Endothelial cell of umbilical vein (primary cell): Measurements from ENCODE around the gene CLDN19. TPM values are rescaled to one million over a fixed set of nuclear protein-coding genes. Genes with fewer than 3 reads are reported as not detected.

ENCODE experiments used
- BruUV-seq: library from RNA; stranded (reverse); fragments of 400-500 nt; replicated peaks from 2 replicates; lab custom pipeline; 2021; lab: Mats Ljungman, UMichigan
- CTCF ChIA-PET: fragments of 300-600, 350-600 bp; sonication (Branson Sonifier 250); formaldehyde crosslinking; loops from one replicate; lab custom pipeline; 2021; ENCODE audit warnings: antibody characterized with exemption, inconsistent platforms; lab: Charles Lee
- POLR2A ChIA-PET: fragments of 300-600, 350-600 bp; sonication (Branson Sonifier 250); formaldehyde crosslinking; loops from one replicate; lab custom pipeline; 2021; ENCODE audit warnings: antibody characterized with exemption, inconsistent platforms; lab: Charles Lee
- DNase-seq: peaks from one replicate; pipeline ENCODE4 v3.0.0-alpha.2; 2011; ENCODE audit warnings: low read depth, low spot score
- FAIRE-seq: peaks from 2 replicates; lab custom pipeline; 2011; peaks lifted over from hg19 to GRCh38; lab: Jason Lieb, UNC
- H2AFZ ChIP-seq: 2 replicates; pipeline ENCODE4 v1.6.0; 2012; ENCODE audit warnings: low read depth, low read length, control low read depth, inconsistent platforms
- H3K27ac ChIP-seq: 2 replicates; pipeline ENCODE4 v1.5.1; 2011; ENCODE audit warnings: low read depth, mild to moderate bottlenecking, control low read depth, low read length, moderate library complexity; ENCODE audit not compliant: insufficient read depth
- H3K27me3 ChIP-seq, 2 experiments: 2 replicates each; pipeline versions ENCODE4 v1.6.0 to v1.6.1; 2011; ENCODE audit warnings: low read length in 2 of 2, mixed read lengths in 1 of 2; ENCODE audit not compliant: control insufficient read depth in 2 of 2, insufficient read depth in 2 of 2
- H3K36me3 ChIP-seq, 2 experiments: 2 replicates in 1 of 2; 3 replicates in 1 of 2; pipeline ENCODE4 v1.5.1; 2011; ENCODE audit warnings: low read length in 2 of 2, mild to moderate bottlenecking in 1 of 2, moderate library complexity in 1 of 2; ENCODE audit not compliant: control insufficient read depth in 2 of 2, insufficient read depth in 2 of 2; ENCODE audit errors: extremely low read depth in 1 of 2
- H3K4me1 ChIP-seq: 3 replicates; pipeline ENCODE4 v1.5.1; 2011; ENCODE audit warnings: mild to moderate bottlenecking, low read length; ENCODE audit not compliant: control insufficient read depth, insufficient read depth; ENCODE audit errors: extremely low read depth
- H3K4me2 ChIP-seq: 2 replicates; pipeline ENCODE4 v1.6.1; 2011; ENCODE audit warnings: low read length, control low read depth, mixed read lengths; ENCODE audit not compliant: insufficient read depth
- H3K4me3 ChIP-seq, 3 experiments: fragments of 200-600 bp in 1 of 3; sonication (generic), shearing (Covaris generic) in 1 of 3; replicated peaks in 1 of 3; 2 replicates each; pipeline ENCODE4 v1.5.1; 2011 to 2016; ENCODE audit warnings: control low read depth in 3 of 3, low read length in 3 of 3, mild to moderate bottlenecking in 2 of 3, inconsistent platforms in 1 of 3, low read depth in 1 of 3, moderate library complexity in 1 of 3; ENCODE audit not compliant: insufficient read depth in 1 of 3
- H3K79me2 ChIP-seq: 2 replicates; pipeline ENCODE4 v1.6.0; 2012; ENCODE audit warnings: low read length, inconsistent platforms; ENCODE audit not compliant: control insufficient read depth, insufficient read depth
- H3K9ac ChIP-seq: replicated peaks from 2 replicates; pipeline ENCODE3; 2011; ENCODE audit warnings: low read length, control low read depth; ENCODE audit not compliant: insufficient read depth; ENCODE audit errors: extremely low read depth
- H3K9me1 ChIP-seq: replicated peaks from 3 replicates; pipeline ENCODE4 v1.6.0; 2011; ENCODE audit warnings: mild to moderate bottlenecking, low read length; ENCODE audit not compliant: control insufficient read depth, insufficient read depth; ENCODE audit errors: extremely low read depth
- H3K9me3 ChIP-seq: replicated peaks from 2 replicates; pipeline ENCODE4 v1.5.1; 2012; ENCODE audit warnings: low read length, inconsistent platforms; ENCODE audit not compliant: control insufficient read depth, insufficient read depth
- H4K20me1 ChIP-seq: replicated peaks from 2 replicates; pipeline ENCODE3; 2011; ENCODE audit warnings: mild to moderate bottlenecking, low read length; ENCODE audit not compliant: control insufficient read depth, insufficient read depth; ENCODE audit errors: extremely low read depth
- CTCF ChIP-seq, 2 donors: IDR thresholded peaks; 1 replicate in 1 of 2; 2 replicates in 1 of 2; pipeline ENCODE4 v1.5.1; 2011; ENCODE audit warnings: low read length in 2 of 2, mild to moderate bottlenecking in 2 of 2, moderate library complexity in 2 of 2, control low read depth in 1 of 2, inconsistent platforms in 1 of 2, low read depth in 1 of 2; ENCODE audit not compliant: insufficient read depth in 1 of 2; ENCODE audit errors: extremely low read depth in 1 of 2
- FOS ChIP-seq: IDR thresholded peaks from 2 replicates; pipeline ENCODE4 v1.6.1; 2011; ENCODE audit warnings: mild to moderate bottlenecking, low read length, moderate library complexity, borderline replicate concordance; ENCODE audit not compliant: insufficient read depth
- GATA2 ChIP-seq: IDR thresholded peaks from 2 replicates; pipeline ENCODE4 v1.7.0; 2011; ENCODE audit warnings: low read depth, mild to moderate bottlenecking, moderate library complexity, mixed read lengths, low read length; ENCODE audit not compliant: insufficient read length, insufficient read depth
- JUN ChIP-seq: IDR thresholded peaks from 2 replicates; pipeline ENCODE4 v1.6.1; 2011; ENCODE audit warnings: borderline replicate concordance, low read depth; ENCODE audit not compliant: insufficient read length, insufficient read depth
- MYC ChIP-seq: IDR thresholded peaks from one replicate; pipeline ENCODE4 v1.6.1; 2011; ENCODE audit warnings: mild to moderate bottlenecking, low read depth, low read length
- dilution Hi-C: fragments of 300-500 bp; cut with MboI; formaldehyde crosslinking; loops from one replicate; pipeline ENCODE4 v1.15.0; 2019; ENCODE audit warnings: low sequenced_read_pairs; ENCODE audit not compliant: extremely low pct_ligation_motif_present
- intact Hi-C: fragments of 100-400 bp; cut with micrococcal nuclease; formaldehyde crosslinking; loops from one replicate; pipeline ENCODE4 v1.10.0; 2022
- polyA plus RNA-seq, 4 experiments: library from polyadenylated mRNA; depleted of rRNA in 3 of 4; stranded (reverse) in 3 of 4; unstranded in 1 of 4; fragments of >200 nt; gene quantifications; 2 replicates each; pipeline versions ENCODE4 v1.2.1 to v1.2.3, GENCODE V29; 2011 to 2012; ENCODE audit warnings: missing spikeins in 1 of 4
- total RNA-seq: library from RNA; stranded (reverse); gene quantifications from 2 replicates; pipeline ENCODE4 v1.2.3, GENCODE V29; 2021

Gene CLDN19
- total and polyA plus RNA-seq, 2 donors (not counting 3 experiments of a cell fraction or from before 2014, with no cell fraction given): not detected

GRCh38 chr1:42742617-42743316 is 2.7 kb upstream of the CLDN19 start:
- H3K9me1 ChIP-seq: no peaks in the 10 kb centered on the region
- no TSS peak for BruUV-seq
- H3K36me3 ChIP-seq: peaks cover 0 to 17% of the 10 kb centered on the region in 2 experiments
- H2AFZ ChIP-seq: no peak overlapping the region
- no peak overlapping the region for H3K27ac ChIP-seq
- H3K9ac ChIP-seq: no peak overlapping the region
- TF ChIP-seq FOS (no peak), MYC (no peak)
- H3K27me3 ChIP-seq: no peaks in the 10 kb centered on the region
- no peaks in the 10 kb centered on the region for H3K79me2 ChIP-seq
- no peak for DNase-seq
- no peak overlapping the region for H3K4me2 ChIP-seq
- CTCF ChIA-PET: interaction anchor here (1.2 to 6.1 kb wide), 2 partner anchors 10 to 165 kb away, joined by 3 to 79 read pairs; no protein-coding TSS in a partner anchor
- POLR2A ChIA-PET: interaction anchor here (0.7 kb wide), 1 partner anchor 189 kb away, joined by 3 read pairs; no protein-coding TSS in a partner anchor
- dilution Hi-C loops: no loop called here
- intact Hi-C loops: no loop called here
- no peaks in the 10 kb centered on the region for H4K20me1 ChIP-seq
- no peaks in the 10 kb centered on the region for H3K4me1 ChIP-seq
- no peaks in the 10 kb centered on the region for H3K9me3 ChIP-seq
- no peak for FAIRE-seq
- no peak overlapping the region for H3K4me3 ChIP-seq

GRCh38 chr1:42742141-42742540 is 2.1 kb upstream of the CLDN19 start:
- peaks cover 0 to 12% of the 10 kb centered on the region in 2 experiments for H3K36me3 ChIP-seq
- H3K27ac ChIP-seq: no peak overlapping the region
- intact Hi-C loops (no loop called here), dilution Hi-C loops (no loop called here)
- no peaks in the 10 kb centered on the region for H3K27me3 ChIP-seq
- no peak overlapping the region for H2AFZ ChIP-seq
- H4K20me1 ChIP-seq: no peaks in the 10 kb centered on the region
- FAIRE-seq: no peak
- H3K4me2 ChIP-seq: no peak overlapping the region
- DNase-seq: no peak
- no peaks in the 10 kb centered on the region for H3K9me3 ChIP-seq
- ChIA-PET POLR2A (no interaction called here), CTCF (interaction anchor here (1.2 to 6.1 kb wide), 2 partner anchors 11 to 164 kb away, joined by 3 to 79 read pairs; no protein-coding TSS in a partner anchor)
- no peaks in the 10 kb centered on the region for H3K79me2 ChIP-seq
- no peak overlapping the region for H3K9ac ChIP-seq
- no peaks in the 10 kb centered on the region for H3K4me1 ChIP-seq
- no peaks in the 10 kb centered on the region for H3K9me1 ChIP-seq
- TF ChIP-seq JUN (no peak), GATA2 (no peak), CTCF (IDR thresholded peaks at IDR 0.05; ENCODE audit: extremely low read depth in 1 of 2, insufficient read depth in 1 of 2, low read depth in 1 of 2, low read length in 2 of 2) (no peak), MYC (no peak)
- no TSS peak for BruUV-seq
- H3K4me3 ChIP-seq: no peak overlapping the region
